ENCODE results near the gene DNMT3A. TPM values are rescaled to one million over a fixed set of nuclear protein-coding genes. Genes with fewer than 3 reads are reported as not detected.
A peak's percentile ranks its signal among the peaks of the same experiment; 100 is the strongest.

Gene DNMT3A
- total and polyA plus RNA-seq, 2 of the 8 experiments (the other 6 are each of a cell fraction or from before 2014, with no cell fraction given) = 33.6 to 178 TPM

- POLR2A ChIA-PET (ENCODE audit: partially characterized antibody) = interaction anchor here (1.0 to 2.3 kb wide), 3 partner anchors 8 to 10 kb away, joined by 3 to 8 read pairs (median 7); no protein-coding TSS in a partner anchor
- WGBS, 2 experiments (ENCODE audit: extremely low coverage in 1 of 2, insufficient coverage in 1 of 2, insufficient read length in 1 of 2, insufficient replicate concordance in 2 of 2, low coverage in 1 of 2, low lambda C conversion rate in 2 of 2, missing lambda C conversion rate in 1 of 2) = 90% methylated on average over 22 of the region's 25 CpGs; no CpG with 5 or more reads in 1 of the 2 experiments
- Histone ChIP-seq H3K56ac (replicated peaks; ENCODE audit: insufficient read length, low read depth, low read length) (no peak overlapping the region), H3K27ac (ENCODE audit: low read depth, low read length) (no peak overlapping the region), H3K9me3 (ENCODE audit: insufficient read depth in 2 of 2, low read depth in 1 of 2, low read length in 1 of 2) (no peaks in the 10 kb centered on the region), H3K4me1 (replicated peaks in 1 of 4; ENCODE audit: control insufficient read depth in 3 of 4, insufficient read depth in 4 of 4, low read length in 3 of 4) (peaks cover 0 to 14% (median 12%) of the 10 kb centered on the region in 4 experiments; a peak in 5 of 7 replicates), H4K5ac (ENCODE audit: insufficient read length, low read depth, low read length) (no peak overlapping the region), H2BK12ac (ENCODE audit: low read depth, low read length) (peak overlapping the region; percentile 60; the same call in 1 of the 2 replicates), H3K23me2 (ENCODE audit: low read depth, low read length) (no peaks in the 10 kb centered on the region), H4K8ac (ENCODE audit: extremely low read depth, insufficient read depth, low read length) (no peak overlapping the region), H3K4ac (replicated peaks; ENCODE audit: insufficient read length, low read depth, low read length) (no peak overlapping the region), H3K4me2 (ENCODE audit: insufficient read depth in 1 of 2, low read depth in 2 of 2, low read length in 2 of 2) (no peak overlapping the region), H2BK5ac (ENCODE audit: low read depth, low read length) (no peak overlapping the region; the same call in 1 of the 2 replicates), H3K4me3 (ENCODE audit: extremely low read depth in 1 of 4, insufficient read depth in 2 of 4, low read depth in 3 of 4, low read length in 4 of 4) (no peak overlapping the region), H2BK15ac (ENCODE audit: low read length) (no peak overlapping the region), H4K20me1 (replicated peaks in 1 of 2; ENCODE audit: control insufficient read depth in 1 of 2, insufficient read depth in 2 of 2, low read length in 2 of 2) (no peaks in the 10 kb centered on the region), H3K36me3 (ENCODE audit: control insufficient read depth in 2 of 4, insufficient read depth in 4 of 4, low read length in 3 of 4) (no peaks in the 10 kb centered on the region), H3K79me1 (ENCODE audit: low read depth, low read length) (no peaks in the 10 kb centered on the region), H3K79me2 (ENCODE audit: control insufficient read depth in 1 of 2, insufficient read depth in 2 of 2, low read length in 2 of 2) (no peaks in the 10 kb centered on the region), H2AFZ (ENCODE audit: low read length) (no peak overlapping the region), H2BK120ac (replicated peaks; ENCODE audit: low read depth, low read length) (no peak overlapping the region), H3K14ac (ENCODE audit: insufficient read length) (no peak overlapping the region), H3K27me3 (replicated peaks in 1 of 4; ENCODE audit: control insufficient read depth in 3 of 4, extremely low read depth in 1 of 4, insufficient read depth in 3 of 4, low read length in 3 of 4) (peaks cover 0 to 15% (median 6%) of the 10 kb centered on the region in 4 experiments; a peak in 6 of 7 replicates), H2AK5ac (ENCODE audit: low read depth, low read length) (0 out of 2 replicates have a peak overlapping the region, but pooled peaks have one; percentile 55), H4K91ac (replicated peaks; ENCODE audit: insufficient read length, low read length) (no peak overlapping the region), H3K18ac (ENCODE audit: extremely low read depth, low read length) (peak overlapping the region; percentile 32), H2BK20ac (ENCODE audit: low read length) (no peak overlapping the region), H3K9ac (replicated peaks in 1 of 4; ENCODE audit: extremely low read depth in 1 of 4, low read depth in 3 of 4, low read length in 3 of 4) (no peak overlapping the region), H3K23ac (ENCODE audit: insufficient read length) (no peak overlapping the region)
- CTCF ChIA-PET (ENCODE audit: partially characterized antibody) = interaction anchor here (1.0 to 8.6 kb wide), 9 partner anchors 8 to 96 kb away, joined by 3 to 108 read pairs (median 5); partner anchors contain the start of gene DNMT3A
- DNase-seq (ENCODE audit: low read depth in 1 of 2, low spot score in 2 of 2) (no peak), FAIRE-seq (no peak)
- TF ChIP-seq HDAC6 (IDR thresholded peaks at IDR 0.05; ENCODE audit: low read depth, low read length) = no peak
- TF ChIP-seq JUN (IDR thresholded peaks at IDR 0.05; ENCODE audit: low read depth, low read length) = no peak
- TF ChIP-seq EP300 (IDR thresholded peaks at IDR 0.05; ENCODE audit: borderline replicate concordance in 1 of 2, low read depth in 2 of 2, low read length in 2 of 2) = no peak
- TF ChIP-seq CREB1 (IDR thresholded peaks at IDR 0.05) = no peak
- no peak for TF ChIP-seq SRF (IDR thresholded peaks at IDR 0.05; ENCODE audit: low read depth, low read length)
- no peak for TF ChIP-seq SAP30 (IDR thresholded peaks at IDR 0.05; ENCODE audit: insufficient read depth, insufficient replicate concordance, low read length)
- TF ChIP-seq RAD21 (IDR thresholded peaks at IDR 0.05 in 1 of 2, conservative IDR thresholded peaks at IDR 0.05 in 1 of 2; ENCODE audit: low read depth in 2 of 2, low read length in 2 of 2) = no peak
- TF ChIP-seq ATF3 (IDR thresholded peaks at IDR 0.05; ENCODE audit: insufficient read depth, low read depth, low read length) = no peak
- TF ChIP-seq TEAD4 (IDR thresholded peaks at IDR 0.05; ENCODE audit: low read depth, low read length) = no peak
- no peak for TF ChIP-seq CBX8 (IDR thresholded peaks at IDR 0.05; ENCODE audit: borderline replicate concordance, low read depth, low read length)
Measured at GRCh38 chr2:25372405-25373268, 30.9 kb upstream of the DNMT3A start.
